ENCODE measurements around the gene STXBP4.

Gene STXBP4

GRCh38 chr17:54972406-54973138, 4.0 kb downstream of the STXBP4 start:
- no peak for DNase-seq

GRCh38 chr17:54974759-54975158, 6.2 kb downstream of the STXBP4 start:
- no peak for DNase-seq

DNA sequence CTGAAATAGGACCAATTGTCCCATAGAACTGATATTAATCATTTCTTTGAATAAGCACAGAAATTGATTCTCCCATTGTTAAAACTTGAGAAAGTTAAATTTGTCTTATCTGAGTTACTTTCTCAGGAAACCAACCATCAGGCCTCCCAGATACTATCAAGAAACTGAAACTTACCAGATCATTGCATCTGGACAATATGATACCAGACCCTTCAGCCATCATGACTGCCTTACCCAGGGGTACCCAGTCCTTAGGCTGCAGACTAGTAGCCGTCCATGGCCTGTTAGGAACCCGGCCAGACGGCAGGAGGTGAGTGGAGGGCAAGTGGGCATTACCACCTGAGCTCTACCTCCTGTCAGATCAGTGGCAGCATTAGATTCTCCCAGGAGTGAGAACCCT, 7.8 kb downstream of the STXBP4 start:
- DNase-seq: no peak

DNA sequence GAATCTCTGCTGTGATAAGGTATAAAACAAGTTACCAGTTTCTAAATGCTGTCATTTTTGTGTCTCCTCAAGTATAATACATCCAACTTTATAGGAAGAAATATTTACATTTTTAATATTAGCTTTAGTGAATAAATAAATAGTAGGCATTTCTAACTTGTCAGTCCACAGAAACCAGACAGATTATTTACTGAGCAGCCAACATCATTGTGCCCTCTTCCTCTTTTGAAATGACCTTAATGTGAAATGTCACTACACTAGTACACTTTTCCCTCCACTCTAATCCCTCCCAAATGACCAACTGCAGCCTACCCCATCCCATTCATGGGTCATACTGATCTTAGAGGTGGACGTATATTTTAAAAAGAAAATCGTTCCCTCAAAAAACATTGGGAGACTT, 9.2 kb downstream of the STXBP4 start:
- DNase-seq: no peak

GRCh38 chr17:54979657-54980056, 11.1 kb downstream of the STXBP4 start:
- no peak for DNase-seq

GRCh38 chr17:54980375-54980774, 11.8 kb downstream of the STXBP4 start:
- no peak for DNase-seq

GRCh38 chr17:54982399-54982798, 13.8 kb downstream of the STXBP4 start:
- DNase-seq: peak; percentile 14

GRCh38 chr17:54983260-54983659, 14.7 kb downstream of the STXBP4 start:
- DNase-seq: no peak

DNA sequence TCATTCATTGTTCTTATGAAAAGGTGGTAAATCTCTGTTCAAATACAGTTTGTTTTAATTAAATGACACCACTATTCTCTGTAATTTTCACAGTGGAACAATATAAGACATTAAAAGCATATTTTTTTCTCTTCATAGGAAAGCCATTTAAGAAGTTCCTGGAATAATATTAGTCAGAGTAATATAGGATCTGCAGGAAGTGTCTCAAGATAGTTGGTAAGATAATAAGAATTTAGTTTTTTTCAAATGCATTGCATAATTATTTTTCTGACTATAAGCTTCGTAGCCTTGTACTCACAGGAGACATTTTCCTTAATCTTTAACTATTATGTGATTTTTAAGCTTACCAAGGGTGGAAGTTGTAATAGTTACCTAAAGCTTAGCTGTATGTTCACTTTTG, 16.9 kb downstream of the STXBP4 start:
- DNase-seq: no peak

GRCh38 chr17:54990118-54990517, 21.6 kb downstream of the STXBP4 start:
- no peak for DNase-seq

- no peak for DNase-seq
These were observed 23.0 kb downstream of the STXBP4 start for GRCh38 chr17:54991567-54991966.

GRCh38 chr17:54992797-54993639, 24.5 kb downstream of the STXBP4 start:
- DNase-seq: peak; percentile 44

DNA sequence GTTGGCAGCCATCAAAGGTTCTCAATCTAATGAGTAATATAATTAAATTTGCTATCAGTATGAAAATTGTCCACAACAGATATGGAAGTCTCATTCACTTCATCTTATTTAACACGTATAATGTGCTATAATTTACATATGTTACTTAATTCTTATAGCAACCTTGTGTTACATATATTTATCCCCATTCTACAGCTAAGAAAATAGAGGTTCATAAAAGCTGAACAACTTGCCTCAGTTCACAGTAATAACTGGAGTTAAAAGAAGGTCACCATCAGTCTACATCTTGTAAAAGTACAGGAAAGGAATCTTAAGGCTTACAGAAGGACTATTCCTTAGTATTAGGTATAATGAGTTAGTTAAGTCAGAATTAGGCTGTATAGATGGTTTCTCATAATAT, 27.9 kb downstream of the STXBP4 start:
- DNase-seq: no peak

GRCh38 chr17:55002458-55002857, 33.9 kb downstream of the STXBP4 start:
- DNase-seq: no peak

- no peak for DNase-seq
These were observed 35.9 kb downstream of the STXBP4 start for GRCh38 chr17:55004484-55004883.

DNA sequence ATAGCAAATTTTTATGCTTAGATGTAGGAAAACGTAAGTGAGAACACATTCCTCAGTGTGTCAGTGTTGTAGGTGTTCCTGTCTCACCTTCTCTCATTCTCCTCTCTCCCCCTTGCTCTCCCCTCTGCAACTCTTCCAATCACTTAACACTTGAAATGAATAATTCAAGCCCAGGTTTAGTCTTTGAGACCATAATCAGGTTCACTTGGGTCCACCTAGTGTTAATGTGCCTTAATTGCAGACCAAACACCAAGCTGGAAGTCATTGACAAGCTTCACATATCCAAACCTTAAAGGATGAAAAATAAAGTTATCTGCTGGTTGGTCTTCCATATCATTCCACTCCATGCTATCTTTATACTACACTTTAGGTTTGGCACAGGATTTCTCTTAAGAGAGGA, 37.0 kb downstream of the STXBP4 start:
- DNase-seq: peak; percentile 19

GRCh38 chr17:55023626-55024025, 55.1 kb downstream of the STXBP4 start:
- peak; percentile 36 for DNase-seq

- no peak for DNase-seq
These were observed 69.3 kb downstream of the STXBP4 start for GRCh38 chr17:55037828-55038227.

GRCh38 chr17:55038291-55038690, 69.7 kb downstream of the STXBP4 start:
- DNase-seq: no peak

DNA sequence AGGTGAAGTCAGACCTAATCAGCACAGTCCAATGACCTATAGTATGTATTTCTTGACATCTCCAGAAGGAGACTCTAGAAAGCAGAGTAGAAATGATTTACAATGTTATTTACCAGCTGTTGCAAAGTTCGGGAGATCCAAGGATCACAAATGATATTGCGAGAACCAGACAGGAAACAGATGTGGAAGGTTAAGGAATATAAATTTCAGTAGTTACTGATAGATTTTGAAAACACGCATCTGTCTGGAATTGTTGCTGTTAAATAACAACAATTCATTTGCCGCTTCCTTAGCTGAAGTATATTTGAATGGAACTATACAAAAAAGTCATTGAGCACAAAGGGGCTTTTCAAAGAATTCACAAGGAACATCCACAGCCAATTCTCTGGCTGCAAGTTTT, 72.0 kb downstream of the STXBP4 start:
- DNase-seq: no peak

DNA sequence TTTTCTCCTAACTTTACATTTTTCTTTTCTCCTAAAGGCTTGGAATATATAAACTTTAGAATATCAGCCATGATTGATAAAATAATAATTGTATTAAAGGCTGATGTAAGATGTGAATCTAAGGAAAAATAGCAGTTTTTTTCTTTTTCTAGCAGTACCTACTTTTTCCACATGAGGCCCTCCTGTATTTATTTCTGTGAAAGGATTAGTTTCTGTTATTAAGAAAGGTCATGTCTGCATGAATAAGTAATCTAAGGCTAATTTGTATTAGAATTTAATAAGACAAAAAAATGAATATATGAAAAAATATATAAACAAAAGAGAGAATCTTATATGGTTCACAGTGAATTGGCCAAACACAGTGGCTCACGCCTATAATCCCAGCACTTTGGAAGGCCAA, 85.3 kb downstream of the STXBP4 start:
- no peak for DNase-seq

GRCh38 chr17:55054429-55054828, 85.9 kb downstream of the STXBP4 start:
- DNase-seq: no peak

DNA sequence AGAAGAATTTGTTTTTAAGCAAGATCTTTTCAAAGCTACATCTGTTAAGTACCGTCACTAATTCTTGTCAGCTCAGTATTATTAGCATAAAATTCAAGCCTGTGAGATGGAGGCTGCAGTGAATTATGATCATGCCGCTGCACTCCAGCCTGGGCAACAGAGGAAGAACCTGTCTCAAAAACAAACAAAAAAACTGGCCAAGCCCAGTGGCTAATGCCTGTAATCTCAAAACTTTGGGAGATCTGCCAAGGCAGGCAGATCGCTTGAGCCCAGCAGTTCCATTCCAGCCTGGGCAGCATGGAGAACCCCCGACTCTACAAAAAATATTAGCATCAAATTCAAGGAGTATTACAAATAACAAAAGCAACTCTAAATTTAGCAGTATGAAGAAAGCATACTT, 88.0 kb downstream of the STXBP4 start:
- no peak for DNase-seq

DNA sequence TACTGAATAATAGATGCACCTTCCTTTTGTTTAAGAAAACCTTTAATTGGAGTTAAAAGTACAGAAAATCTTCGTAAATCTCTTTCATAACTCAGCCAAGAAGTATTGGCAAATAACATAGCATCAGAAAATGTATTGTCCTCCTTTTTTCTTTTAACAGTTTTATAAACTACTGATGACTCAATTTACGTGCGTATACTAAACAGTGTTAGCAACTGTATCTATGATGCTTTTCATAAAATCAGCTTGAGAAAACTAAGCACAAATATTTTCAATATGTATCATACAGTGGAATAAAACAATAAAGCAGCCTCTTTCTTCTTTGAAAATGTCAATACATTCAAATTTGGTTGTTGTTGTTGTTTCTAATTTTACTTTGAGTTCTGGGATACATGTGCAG, 88.6 kb downstream of the STXBP4 start:
- DNase-seq: no peak

Data from EL (cell line).